K562 (cell line): Measurements from ENCODE around the gene IGDCC3. TPM values are rescaled to one million over a fixed set of nuclear protein-coding genes. Genes with fewer than 3 reads are reported as not detected.
A peak's percentile ranks its signal among the peaks of the same experiment; 100 is the strongest.

ENCODE experiments used
- ADNP ChIP-seq: fragments of 200-800 bp; sonication (Bioruptor generic); IDR thresholded peaks from 2 replicates; pipeline ENCODE4 v1.6.1; 2016; ENCODE audit warnings: missing genetic modification characterization, missing compliant biosample characterization
- BCLAF1 ChIP-seq, 2 experiments: fragments of 450-650 bp in 1 of 2; IDR thresholded peaks; 2 replicates each; pipeline ENCODE4 v1.6.1; 2011 to 2017; ENCODE audit warnings: low read depth in 2 of 2, antibody characterized with exemption in 1 of 2, borderline replicate concordance in 1 of 2, low read length in 1 of 2, mild to moderate bottlenecking in 1 of 2, mixed read lengths in 1 of 2; ENCODE audit not compliant: control insufficient read depth in 1 of 2
- DACH1 ChIP-seq: fragments of 450-650 bp; IDR thresholded peaks from 2 replicates; pipeline ENCODE4 v1.6.1; 2018; ENCODE audit not compliant: partially characterized antibody
- ETV5 ChIP-seq: sonication (generic); formaldehyde crosslinking; IDR thresholded peaks from 2 replicates; pipeline ENCODE4 v1.4.0; 2020; ENCODE audit warnings: low read depth, mild to moderate bottlenecking, missing genetic modification reagents
- FOXA3 ChIP-seq, 2 experiments: fragments of 450-650 bp in 1 of 2; sonication (generic) in 1 of 2; formaldehyde crosslinking; IDR thresholded peaks in 1 of 2; conservative IDR thresholded peaks in 1 of 2; 2 replicates each; pipeline versions ENCODE4 v1.4.0 to v1.8.0; 2020 to 2022; ENCODE audit warnings: mild to moderate bottlenecking in 2 of 2, missing genetic modification reagents in 1 of 2
- JUND ChIP-seq, 2 experiments: IDR thresholded peaks; 2 replicates in 1 of 2; 3 replicates in 1 of 2; pipeline ENCODE4 v1.6.1; 2011; ENCODE audit warnings: borderline replicate concordance in 2 of 2, low read depth in 2 of 2, low read length in 2 of 2, improper control_type of control experiment in 1 of 2, missing biosample characterization in 1 of 2, missing genetic modification characterization in 1 of 2, missing genetic modification reagents in 1 of 2
- LARP7 ChIP-seq: fragments of 450-650 bp; IDR thresholded peaks from 2 replicates; pipeline ENCODE4 v1.6.1; 2016
- RBBP5 ChIP-seq: fragments of 200-600 bp; sonication (generic); IDR thresholded peaks from 2 replicates; pipeline ENCODE4 v1.6.1; 2012; ENCODE audit warnings: borderline replicate concordance, mild to moderate bottlenecking, low read length, control low read depth, inconsistent platforms; ENCODE audit not compliant: insufficient read depth, poor library complexity, severe bottlenecking
- SMARCA5 ChIP-seq: fragments of 450-650 bp; IDR thresholded peaks from 2 replicates; pipeline ENCODE4 v1.6.1; 2016
- ZBTB17 ChIP-seq: fragments of 450-650 bp; formaldehyde crosslinking; IDR thresholded peaks from 2 replicates; pipeline ENCODE4 v1.4.0; 2020; ENCODE audit warnings: mild to moderate bottlenecking
- ZBTB40 ChIP-seq, 2 experiments: fragments of 450-650 bp in 1 of 2; sonication (generic) in 1 of 2; formaldehyde crosslinking in 1 of 2; IDR thresholded peaks; 2 replicates each; pipeline versions ENCODE4 v1.7.1 to v1.9.0; 2016 to 2022; ENCODE audit warnings: inconsistent platforms in 1 of 2, mild to moderate bottlenecking in 1 of 2, missing genetic modification reagents in 1 of 2
- polyA plus RNA-seq, 8 experiments: library from polyadenylated mRNA; depleted of rRNA in 4 of 8; stranded (reverse) in 5 of 8; unstranded in 3 of 8; fragments of >200 nt; fragmentation: Nextera tagmentation in 2 of 8; fragmentation: Illumina TruSeq in 1 of 8; extraction: Ambion mirVana in 2 of 8; extraction: Trizol in 1 of 8; gene quantifications; 2 replicates each; pipeline versions ENCODE4 v1.2.1 to v1.2.3, GENCODE V29; 2011 to 2014; ENCODE audit warnings: inconsistent platforms in 1 of 8, missing spikeins in 1 of 8
- total RNA-seq, 7 experiments: library from RNA; depleted of rRNA in 6 of 7; stranded (reverse); fragments of >200 nt in 6 of 7; fragmentation: Illumina TruSeq in 2 of 7; extraction: Trizol in 2 of 7; gene quantifications; 2 replicates each; pipeline versions ENCODE4 v1.2.1 to v1.2.3, GENCODE V29; 2011 to 2021; ENCODE audit warnings: low replicate concordance in 1 of 7
- TF ChIP-seq, protein P1 (sequence below): sonication (generic); formaldehyde crosslinking; IDR thresholded peaks from 2 replicates; pipeline ENCODE4 v1.8.1; 2023; ENCODE audit warnings: mild to moderate bottlenecking, missing genetic modification reagents

Gene IGDCC3
- total and polyA plus RNA-seq, 9 of the 15 experiments (the other 6 are each of a cell fraction or from before 2014, with no cell fraction given) = not detected

- TF ChIP-seq BCLAF1 (IDR thresholded peaks at IDR 0.05; ENCODE audit: borderline replicate concordance in 1 of 2, control insufficient read depth in 1 of 2, low read depth in 2 of 2, low read length in 1 of 2) (no peak), SMARCA5 (0 out of 2 replicates have a peak, but pooled peaks have one; percentile 25), ZBTB40 (IDR thresholded peaks at IDR 0.05) (peak; percentile 48; the same call in 1 of the 2 replicates), ZBTB40 (CRISPR knock-in tag; IDR thresholded peaks at IDR 0.05) (no peak), ETV5 (CRISPR knock-in tag) (peak; percentile 45; the same call in 1 of the 2 replicates), ZBTB17 (CRISPR knock-in tag) (0 out of 2 replicates have a peak, but pooled peaks have one; percentile 89), RBBP5 (peak; percentile 38), FOXA3 (CRISPR knock-in tag; conservative IDR thresholded peaks at IDR 0.05 in 1 of 2, IDR thresholded peaks at IDR 0.05 in 1 of 2) (peak in 1 of 2 experiments; percentile 8; a peak in 1 of 4 replicates), LARP7 (no peak), DACH1 (peak; percentile 77), ADNP (tag) (0 out of 2 replicates have a peak, but pooled peaks have one; percentile 76), JUND (IDR thresholded peaks at IDR 0.05; ENCODE audit: borderline replicate concordance, low read depth, low read length) (no peak), JUND (tag; IDR thresholded peaks at IDR 0.05; ENCODE audit: borderline replicate concordance, low read depth, low read length) (0 out of 3 replicates have a peak, but pooled peaks have one; percentile 32)
- TF ChIP-seq, protein P1, sequence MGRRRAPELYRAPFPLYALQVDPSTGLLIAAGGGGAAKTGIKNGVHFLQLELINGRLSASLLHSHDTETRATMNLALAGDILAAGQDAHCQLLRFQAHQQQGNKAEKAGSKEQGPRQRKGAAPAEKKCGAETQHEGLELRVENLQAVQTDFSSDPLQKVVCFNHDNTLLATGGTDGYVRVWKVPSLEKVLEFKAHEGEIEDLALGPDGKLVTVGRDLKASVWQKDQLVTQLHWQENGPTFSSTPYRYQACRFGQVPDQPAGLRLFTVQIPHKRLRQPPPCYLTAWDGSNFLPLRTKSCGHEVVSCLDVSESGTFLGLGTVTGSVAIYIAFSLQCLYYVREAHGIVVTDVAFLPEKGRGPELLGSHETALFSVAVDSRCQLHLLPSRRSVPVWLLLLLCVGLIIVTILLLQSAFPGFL = peak; percentile 74; the same call in 1 of the 2 replicates
Measured at GRCh38 chr15:65305150-65305758, 72.5 kb downstream of the IGDCC3 start (continued).
